Tibial nerve (tissue), 4 donors: ENCODE measurements around the gene PTPRF. TPM values are rescaled to one million over a fixed set of nuclear protein-coding genes. Genes with fewer than 3 reads are reported as not detected.
A peak's percentile ranks its signal among the peaks of the same experiment; 100 is the strongest.
"Not testable (repeated sequence)": the region's sequence is repeated elsewhere in the genome, so short reads cannot be mapped to it uniquely, and the experiment has no call there.

ENCODE experiments used
- DNase-seq, 2 donors: peaks; one replicate each; pipeline ENCODE4 v3.0.0-alpha.2; 2019; ENCODE audit warnings: low spot score in 2 of 2
- H3K27ac ChIP-seq, 4 donors: fragments of 200-600 bp; sonication (generic) in 3 of 4; one replicate each; pipeline ENCODE4 v1.5.1; 2017 to 2019; ENCODE audit warnings: mild to moderate bottlenecking in 1 of 4
- H3K27me3 ChIP-seq, 2 donors: fragments of 200-600 bp; sonication (generic) in 1 of 2; one replicate each; pipeline versions ENCODE4 v1.5.1 to v1.6.0; 2017 to 2019
- H3K36me3 ChIP-seq, 3 donors: fragments of 200-600 bp; sonication (generic); one replicate each; pipeline ENCODE4 v1.5.1; 2018 to 2019
- H3K4me1 ChIP-seq, 4 donors: fragments of 200-600 bp; sonication (generic) in 3 of 4; one replicate each; pipeline ENCODE4 v1.5.1; 2017 to 2019
- H3K4me3 ChIP-seq, 4 donors: fragments of 200-600 bp; sonication (generic) in 3 of 4; one replicate each; pipeline ENCODE4 v1.5.1; 2017 to 2019; ENCODE audit warnings: mild to moderate bottlenecking in 1 of 4, moderate library complexity in 1 of 4
- H3K9me3 ChIP-seq, 4 donors: fragments of 200-600 bp; sonication (generic) in 3 of 4; one replicate each; pipeline ENCODE4 v1.5.1; 2017 to 2019
- CTCF ChIP-seq, 5 experiments: fragments of 200-600 bp in 3 of 5; fragments of 450-650 bp in 2 of 5; sonication (generic) in 3 of 5; IDR thresholded peaks; one replicate each; pipeline ENCODE4 v1.5.1; 2016 to 2019; ENCODE audit warnings: antibody characterized with exemption in 5 of 5, mild to moderate bottlenecking in 3 of 5, moderate library complexity in 2 of 5
- EP300 ChIP-seq, 2 donors: sonication (generic); formaldehyde crosslinking; IDR thresholded peaks; one replicate each; pipeline ENCODE4 v1.6.1; 2017; ENCODE audit warnings: antibody characterized with exemption in 2 of 2, mild to moderate bottlenecking in 1 of 2
- POLR2A ChIP-seq, 2 donors: fragments of 450-650 bp; IDR thresholded peaks; one replicate each; pipeline ENCODE4 v1.6.1; 2017; ENCODE audit warnings: antibody characterized with exemption in 2 of 2, mild to moderate bottlenecking in 2 of 2, moderate library complexity in 2 of 2
- WGBS, 2 donors: methylation state at CpG; one replicate each; pipeline ENCODE4 v1.1.5; 2018; 5-methylcytosine and 5-hydroxymethylcytosine counted together
- total RNA-seq, 4 donors: library from RNA; depleted of rRNA; stranded (reverse); fragments of >200 nt; gene quantifications; one replicate each; pipeline ENCODE4 v1.1.0, GENCODE V29; 2016

PTPRF gene
- total RNA-seq, 4 donors from 2014 or later = 72.0 to 112 (median 92.5) TPM

GRCh38 chr1:43645461-43645860 lies 114.8 kb downstream of the PTPRF start:
- DNase-seq = no peak
- Histone ChIP-seq H3K36me3 (no peaks in the 10 kb centered on the region), H3K9me3 (no peaks in the 10 kb centered on the region), H3K27ac (no peak overlapping the region), H3K27me3 (no peaks in the 10 kb centered on the region), H3K4me1 (no peaks in the 10 kb centered on the region), H3K4me3 (no peak overlapping the region)
- no peak for TF ChIP-seq POLR2A (IDR thresholded peaks at IDR 0.05)
- TF ChIP-seq CTCF (IDR thresholded peaks at IDR 0.05) = no peak
- TF ChIP-seq EP300 (IDR thresholded peaks at IDR 0.05) = no peak
- 70 to 73% methylated on average over 1 of the region's 1 CpG for WGBS, 2 donors

GRCh38 chr1:43647331-43647730 lies 116.6 kb downstream of the PTPRF start:
- H3K27me3 ChIP-seq, H3K27ac ChIP-seq, H3K36me3 ChIP-seq, H3K9me3 ChIP-seq, DNase-seq, H3K4me3 ChIP-seq: not testable (repeated sequence)
- WGBS, 2 donors = 84 to 95% methylated on average over 9 of the region's 9 CpGs
- peaks cover 0 to 18% (median 13%) of the 10 kb centered on the region in 4 donors for H3K4me1 ChIP-seq

- WGBS, 2 donors = 72 to 77% methylated on average over 7 of the region's 7 CpGs
- H3K9me3 ChIP-seq = no peaks in the 10 kb centered on the region
- no peak for DNase-seq
Measured at GRCh38 chr1:43648221-43648847, 117.7 kb downstream of the PTPRF start.

GRCh38 chr1:43648876-43649477 lies 118.3 kb downstream of the PTPRF start:
- no peaks in the 10 kb centered on the region for H3K27me3 ChIP-seq
- no peak for DNase-seq
- H3K36me3 ChIP-seq = peaks cover 0 to 13% (median 0%) of the 10 kb centered on the region in 3 donors
- H3K4me3 ChIP-seq = peak overlapping the region; percentile 63 to 80 (median 74)
- peak overlapping the region; percentile 84 to 93 (median 90) for H3K27ac ChIP-seq
- TF ChIP-seq EP300 (IDR thresholded peaks at IDR 0.05) (no peak), CTCF (IDR thresholded peaks at IDR 0.05) (no peak), POLR2A (IDR thresholded peaks at IDR 0.05) (no peak)
- peaks cover 0 to 31% (median 13%) of the 10 kb centered on the region in 4 donors for H3K4me1 ChIP-seq
- no peaks in the 10 kb centered on the region for H3K9me3 ChIP-seq
- WGBS, 2 donors = 21 to 28% methylated on average over 19 of the region's 19 CpGs

More at GRCh38 chr1:43648221-43648847, 117.7 kb downstream of the PTPRF start:
- Histone ChIP-seq H3K4me3 (no peak overlapping the region), H3K4me1 (peaks cover 0 to 27% (median 13%) of the 10 kb centered on the region in 4 donors), H3K36me3 (peaks cover 0 to 7% (median 0%) of the 10 kb centered on the region in 3 donors), H3K27me3 (no peaks in the 10 kb centered on the region), H3K27ac (no peak overlapping the region)
- TF ChIP-seq EP300 (IDR thresholded peaks at IDR 0.05) (no peak), CTCF (IDR thresholded peaks at IDR 0.05) (no peak)

GRCh38 chr1:43650310-43651085 lies 119.8 kb downstream of the PTPRF start:
- Histone ChIP-seq H3K4me3 (peak overlapping the region; percentile 63 to 80 (median 74)), H3K36me3 (peaks cover 0 to 29% (median under 1%) of the 10 kb centered on the region in 3 donors), H3K9me3 (no peaks in the 10 kb centered on the region), H3K27me3 (no peaks in the 10 kb centered on the region), H3K27ac (peak overlapping the region; percentile 84 to 93 (median 90)), H3K4me1 (peaks cover 0 to 31% (median 13%) of the 10 kb centered on the region in 4 donors)
- TF ChIP-seq POLR2A (IDR thresholded peaks at IDR 0.05) (peak; percentile 81 to 86), CTCF (IDR thresholded peaks at IDR 0.05) (no peak), EP300 (IDR thresholded peaks at IDR 0.05) (peak in 1 of 2 donors; percentile 94)
- DNase-seq = peak; percentile 93 to 98
- 0% methylated on average over 25 to 26 of the region's 33 CpGs for WGBS, 2 donors
